Activated CD8-positive, alpha-beta T cell treated with anti-CD3 and anti-CD28 coated beads, Interleukin-2, amount 10 ng/mL, durations not matched to agents 7 days and 5 days (primary cell): ENCODE measurements around the gene IFI27L1. TPM values are rescaled to one million over a fixed set of nuclear protein-coding genes. Genes with fewer than 3 reads are reported as not detected.
A peak's percentile ranks its signal among the peaks of the same experiment; 100 is the strongest.

Experiments
- ATAC-seq: fragments of 150-1000 bp; cut with Tn5 transposase; one replicate; pipeline ENCODE4 v1.10.0; 2021; ENCODE audit warnings: moderate library complexity
- CTCF ChIA-PET: fragments of 350-600 bp; sonication (Branson Sonifier 250); formaldehyde crosslinking; loops from one replicate; lab custom pipeline; 2021; ENCODE audit warnings: antibody characterized with exemption; lab: Charles Lee
- POLR2A ChIA-PET: fragments of 350-600 bp; sonication (Branson Sonifier 250); formaldehyde crosslinking; loops from one replicate; lab custom pipeline; 2021; ENCODE audit warnings: antibody characterized with exemption; lab: Charles Lee
- DNase-seq: peaks from one replicate; pipeline ENCODE4 v3.0.0-alpha.2; 2020
- H3K27ac Mint-ChIP-seq: one replicate; pipeline ENCODE4 v1.8.0; 2021; ENCODE audit warnings: mild to moderate bottlenecking, mixed read lengths
- H3K27me3 Mint-ChIP-seq: one replicate; pipeline ENCODE4 v1.8.0; 2021; ENCODE audit warnings: low read depth, mixed read lengths
- H3K36me3 Mint-ChIP-seq: one replicate; pipeline ENCODE4 v1.8.0; 2021; ENCODE audit warnings: low read depth, mixed read lengths
- H3K4me1 Mint-ChIP-seq: one replicate; pipeline ENCODE4 v1.8.0; 2021; ENCODE audit warnings: low read depth, mixed read lengths
- H3K4me3 Mint-ChIP-seq: one replicate; pipeline ENCODE4 v1.8.0; 2021; ENCODE audit warnings: mild to moderate bottlenecking, mixed read lengths
- H3K9me3 Mint-ChIP-seq: one replicate; pipeline ENCODE4 v1.8.0; 2022; ENCODE audit warnings: mixed read lengths; ENCODE audit not compliant: insufficient read depth
- total RNA-seq, 2 experiments: library from RNA; stranded (reverse); gene quantifications; one replicate each; pipeline ENCODE4 v1.2.3, GENCODE V29; 2021

The IFI27L1 gene
- total RNA-seq, 2 experiments from 2014 or later: 34.7 to 41.3 TPM

DNA sequence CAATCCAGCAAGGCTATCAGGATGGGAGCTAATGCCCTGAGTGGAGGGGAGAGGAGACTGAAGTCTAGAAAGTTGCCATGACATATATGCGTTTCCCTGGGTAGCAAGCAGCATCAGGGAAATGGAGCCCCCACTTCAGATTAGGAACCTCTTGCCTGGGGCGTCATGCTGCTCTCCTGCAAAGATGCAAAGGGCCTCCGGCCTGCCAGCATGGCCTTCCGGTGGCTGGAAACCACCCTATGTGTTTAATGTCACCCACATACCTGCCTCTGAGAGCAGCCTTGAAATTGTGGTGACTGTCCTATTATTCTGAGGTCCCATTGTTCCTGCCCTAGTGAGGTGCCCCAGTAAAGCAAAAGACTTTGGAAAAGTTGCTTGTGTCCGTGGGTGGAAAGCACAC is 58.3 kb downstream of the IFI27L1 start:
- DNase-seq (no peak), ATAC-seq (no peak)
- Mint-ChIP-seq H3K27ac (no peak overlapping the region), H3K4me3 (no peak overlapping the region), H3K4me1 (peaks cover 6% of the 10 kb centered on the region), H3K27me3 (peaks cover 19% of the 10 kb centered on the region), H3K9me3 (peaks cover 11% of the 10 kb centered on the region), H3K36me3 (peaks cover 3% of the 10 kb centered on the region)
- POLR2A ChIA-PET: interaction anchor here (0.6 kb wide), 1 partner anchor 40 kb away, joined by 3 read pairs; no protein-coding TSS in a partner anchor
- CTCF ChIA-PET: interaction anchor here (1.0 to 3.8 kb wide), 4 partner anchors 10 to 235 kb away, joined by 3 to 108 read pairs (median 6); no protein-coding TSS in a partner anchor

DNA sequence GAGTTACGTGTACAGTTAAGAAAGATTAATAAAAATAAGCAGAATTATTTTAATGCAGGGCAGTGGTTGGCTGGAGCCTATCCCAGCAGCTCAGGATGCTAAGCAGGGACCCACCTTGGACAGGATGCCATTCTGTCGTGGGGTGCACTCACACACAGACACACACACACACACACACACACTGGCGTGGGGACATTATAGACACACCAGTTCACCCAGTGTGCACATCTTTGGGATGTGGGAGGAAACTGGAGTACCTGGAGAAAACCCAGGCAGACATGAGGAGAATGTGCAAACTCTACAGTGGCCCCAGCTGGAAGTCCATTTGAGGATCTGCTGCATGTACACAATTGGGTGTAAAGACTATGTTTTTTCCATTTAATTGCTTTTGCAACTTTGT is 61.1 kb downstream of the IFI27L1 start:
- Mint-ChIP-seq H3K9me3 (no peaks in the 10 kb centered on the region), H3K4me1 (peaks cover 23% of the 10 kb centered on the region), H3K4me3 (no peak overlapping the region), H3K27ac (no peak overlapping the region), H3K27me3 (peaks cover 4% of the 10 kb centered on the region), H3K36me3 (no peaks in the 10 kb centered on the region)
- ATAC-seq (no peak), DNase-seq (no peak)
- ChIA-PET POLR2A (no interaction called here), CTCF (interaction anchor here (0.7 to 4.0 kb wide), 10 partner anchors 10 to 202 kb away, joined by 3 to 44 read pairs (median 6); partner anchors contain the start of gene IFI27L2)

- no peaks in the 10 kb centered on the region for H3K9me3 Mint-ChIP-seq
- H3K27me3 Mint-ChIP-seq: peaks cover 8% of the 10 kb centered on the region
- H3K36me3 Mint-ChIP-seq: no peaks in the 10 kb centered on the region
- no peak for ATAC-seq
- ChIA-PET POLR2A (no interaction called here), CTCF (interaction anchor here (0.7 to 4.0 kb wide), 12 partner anchors 10 to 203 kb away, joined by 3 to 44 read pairs (median 5); partner anchors contain the start of gene IFI27L2)
- no peak overlapping the region for H3K4me3 Mint-ChIP-seq
- no peak overlapping the region for H3K27ac Mint-ChIP-seq
- peaks cover 27% of the 10 kb centered on the region for H3K4me1 Mint-ChIP-seq
- no peak for DNase-seq
Observed at GRCh38 chr14:94142836-94143235, 61.7 kb downstream of the IFI27L1 start.

- ChIA-PET POLR2A (no interaction called here), CTCF (interaction anchor here (0.7 to 4.0 kb wide), 11 partner anchors 10 to 203 kb away, joined by 3 to 44 read pairs (median 4); partner anchors contain the start of gene IFI27L2)
- Mint-ChIP-seq H3K36me3 (no peaks in the 10 kb centered on the region), H3K4me3 (no peak overlapping the region), H3K27ac (no peak overlapping the region), H3K9me3 (no peaks in the 10 kb centered on the region), H3K4me1 (peaks cover 27% of the 10 kb centered on the region), H3K27me3 (peaks cover 11% of the 10 kb centered on the region)
- ATAC-seq (no peak), DNase-seq (peak; percentile 49)
Observed at GRCh38 chr14:94143239-94143638, 62.1 kb downstream of the IFI27L1 start.

DNA sequence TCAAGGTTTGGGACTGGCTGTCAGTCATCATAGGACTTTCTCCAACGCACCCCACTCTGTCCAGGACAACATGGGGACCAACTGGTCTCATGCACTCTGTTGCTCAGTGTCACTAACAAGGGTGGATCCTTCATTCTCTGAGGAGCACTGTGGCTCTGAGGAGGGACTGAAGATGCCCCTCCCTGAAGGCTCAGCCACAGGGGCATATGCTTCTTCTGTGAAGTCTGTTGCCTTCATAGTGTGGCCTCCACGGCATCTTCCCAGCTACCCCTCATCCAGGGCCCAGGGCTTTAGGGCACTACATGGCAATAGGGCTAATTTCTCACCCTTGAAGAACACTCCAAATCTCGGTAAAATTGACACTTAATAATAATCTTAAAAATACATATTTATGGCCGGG is 62.6 kb downstream of the IFI27L1 start:
- peaks cover 27% of the 10 kb centered on the region for H3K4me1 Mint-ChIP-seq
- POLR2A ChIA-PET: no interaction called here
- CTCF ChIA-PET: interaction anchor here (1.1 to 4.0 kb wide), 6 partner anchors 9 to 173 kb away, joined by 3 to 44 read pairs (median 10); partner anchors contain the start of gene IFI27L2
- DNase-seq (no peak), ATAC-seq (no peak)
- H3K36me3 Mint-ChIP-seq: no peaks in the 10 kb centered on the region
- H3K9me3 Mint-ChIP-seq: no peaks in the 10 kb centered on the region
- no peak overlapping the region for H3K4me3 Mint-ChIP-seq
- peaks cover 16% of the 10 kb centered on the region for H3K27me3 Mint-ChIP-seq
- H3K27ac Mint-ChIP-seq: no peak overlapping the region

GRCh38 chr14:94144765-94145164 is 63.7 kb downstream of the IFI27L1 start:
- no peak overlapping the region for H3K4me3 Mint-ChIP-seq
- H3K4me1 Mint-ChIP-seq: peaks cover 27% of the 10 kb centered on the region
- ChIA-PET CTCF (interaction anchor here (1.0 to 2.2 kb wide), 5 partner anchors 8 to 205 kb away, joined by 3 to 13 read pairs (median 7); no protein-coding TSS in a partner anchor), POLR2A (no interaction called here)
- ATAC-seq: peak; percentile 27
- no peaks in the 10 kb centered on the region for H3K36me3 Mint-ChIP-seq
- no peak for DNase-seq
- H3K9me3 Mint-ChIP-seq: no peaks in the 10 kb centered on the region
- H3K27ac Mint-ChIP-seq: peak overlapping the region; percentile 11
- H3K27me3 Mint-ChIP-seq: peaks cover 24% of the 10 kb centered on the region

DNA sequence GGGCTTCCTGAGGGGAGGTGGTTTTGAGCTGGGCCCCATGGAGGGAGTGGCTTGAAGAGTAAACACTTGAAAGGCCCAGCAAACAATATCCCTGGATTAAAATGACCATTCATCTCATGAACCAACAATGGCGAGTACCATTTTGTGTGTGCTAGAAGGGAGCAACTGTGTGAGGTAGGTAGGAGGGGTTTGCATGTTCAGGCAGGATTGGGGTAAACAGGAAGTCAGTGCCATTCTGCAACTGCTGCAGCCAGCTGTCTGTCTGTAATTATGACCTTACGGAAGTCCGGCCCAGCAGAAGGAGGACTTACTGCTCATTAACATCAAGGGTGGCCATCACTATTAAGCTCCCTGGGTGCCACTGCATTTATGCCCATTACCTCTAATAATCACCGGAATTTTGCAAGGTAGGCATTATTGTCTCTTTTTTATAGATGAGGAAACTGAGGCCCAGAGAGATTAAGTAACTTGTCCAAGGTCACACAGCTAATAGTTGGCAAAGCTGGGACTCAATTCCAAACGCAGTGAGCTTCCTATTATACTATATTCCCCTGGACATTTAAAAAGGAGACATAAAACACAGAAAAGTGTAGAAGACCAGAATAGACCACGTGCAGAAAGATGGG is 64.9 kb downstream of the IFI27L1 start:
- Mint-ChIP-seq H3K4me1 (peaks cover 27% of the 10 kb centered on the region), H3K27ac (peak overlapping the region; percentile 10), H3K27me3 (peaks cover 36% of the 10 kb centered on the region), H3K9me3 (no peaks in the 10 kb centered on the region), H3K36me3 (no peaks in the 10 kb centered on the region), H3K4me3 (no peak overlapping the region)
- DNase-seq: no peak
- POLR2A ChIA-PET: no interaction called here
- CTCF ChIA-PET: interaction anchor here (0.9 to 2.2 kb wide), 5 partner anchors 9 to 206 kb away, joined by 3 to 13 read pairs (median 7); no protein-coding TSS in a partner anchor
- ATAC-seq: no peak

Other genes starting within 250 kb of the IFI27L1 start
- not detected for gene FAM181A, start 154.0 kb upstream of the IFI27L1 start, total RNA-seq
- 10 to 100 TPM; 15.8 to 17.0 TPM for gene ASB2, start 104.7 kb upstream of the IFI27L1 start, total RNA-seq
- gene CCDC197, start 84.0 kb upstream of the IFI27L1 start, total RNA-seq: not detected
- 1 to 10 TPM; 1.4 to 1.7 TPM for gene OTUB2, start 55.0 kb upstream of the IFI27L1 start, total RNA-seq
- gene DDX24, start 108 bp upstream of the IFI27L1 start, total RNA-seq: 100 to 1,000 TPM; 172 to 184 TPM
- gene IFI27, start 29.4 kb downstream of the IFI27L1 start, total RNA-seq: 100 to 1,000 TPM; 116 to 129 TPM
- gene IFI27L2, start 48.3 kb downstream of the IFI27L1 start, total RNA-seq: 10 to 100 TPM; 65.2 to 74.6 TPM
- under 1 TPM; 0.16 to 0.26 TPM for gene PPP4R4, start 93.0 kb downstream of the IFI27L1 start, total RNA-seq
- gene SERPINA10, start 212.0 kb downstream of the IFI27L1 start, total RNA-seq: not detected
- gene SERPINA6, start 242.0 kb downstream of the IFI27L1 start, total RNA-seq: not detected